ENCODE data around the gene TJP1.

Gene TJP1

GRCh38 chr15:29651476-29652233, 170.6 kb downstream of the TJP1 start:
- DNase-seq, result no peak

All from CD4-positive, alpha-beta T cell treated with Interleukin-17A for 1 hour (primary cell).